ENCODE data around the gene PPP1R12A. TPM values are rescaled to one million over a fixed set of nuclear protein-coding genes. Genes with fewer than 3 reads are reported as not detected.

PPP1R12A gene
- total RNA-seq, 1 experiment from 2014 or later = 52.0 TPM

GRCh38 chr12:79826267-79827128 is 108.4 kb downstream of the PPP1R12A start (continued):
- TF ChIP-seq ELF1 (IDR thresholded peaks at IDR 0.05; ENCODE audit: borderline replicate concordance, low read depth) = no peak
- no peak for TF ChIP-seq JUND (IDR thresholded peaks at IDR 0.05)
- TF ChIP-seq TCF7L2 (IDR thresholded peaks at IDR 0.05; ENCODE audit: borderline replicate concordance, extremely low read depth, insufficient read depth, insufficient read length) = no peak
- TF ChIP-seq MAX (IDR thresholded peaks at IDR 0.05) = no peak
- no peak for TF ChIP-seq POLR2A (IDR thresholded peaks at IDR 0.05; ENCODE audit: borderline replicate concordance, extremely low read depth, insufficient read depth, insufficient read length)

- ChIA-PET RAD21 (ENCODE audit: low non-redundant PET in 1 of 2, low total read pairs in 2 of 2, uncharacterized antibody in 2 of 2, unreplicated experiment in 2 of 2) (no interaction called here), POLR2A (no interaction called here), CTCF (no interaction called here)
- Histone ChIP-seq H3K27ac (ENCODE audit: low read depth, low read length) (no peak overlapping the region), H3K9me2 (ENCODE audit: insufficient read depth) (no peaks in the 10 kb centered on the region), H3K4me3 (replicated peaks in 1 of 2; ENCODE audit: low read depth in 1 of 2, low read length in 2 of 2) (no peak overlapping the region), H3K9me3 (ENCODE audit: control insufficient read depth in 1 of 2, insufficient read depth in 1 of 2, low read depth in 1 of 2, low read length in 2 of 2) (no peaks in the 10 kb centered on the region; a peak in 1 of 4 replicates), H4K20me1 (ENCODE audit: insufficient read depth) (0 out of 2 replicates have a peak, but pooled peaks cover 3% of the 10 kb centered on the region), H2AFZ (ENCODE audit: low read depth, low read length, poor library complexity, severe bottlenecking) (no peak overlapping the region), H3K4me2 (ENCODE audit: low read length) (no peak overlapping the region), H3K79me2 (ENCODE audit: insufficient read depth, low read length) (no peaks in the 10 kb centered on the region; the same call in 1 of the 2 replicates), H3K4me1 (ENCODE audit: control insufficient read depth in 1 of 2, insufficient read depth in 2 of 2, low read length in 2 of 2) (no peaks in the 10 kb centered on the region), H3K27me3 (ENCODE audit: insufficient read depth, low read length) (no peaks in the 10 kb centered on the region), H3K36me3 (ENCODE audit: control insufficient read depth in 1 of 2, insufficient read depth in 2 of 2, low read length in 2 of 2) (0 out of 4 replicates have a peak, but pooled peaks cover 0 to 4% of the 10 kb centered on the region in 2 experiments), H3K9ac (ENCODE audit: low read length) (no peak overlapping the region)
- intact Hi-C loops (cut with micrococcal nuclease) = no loop called here
- ATAC-seq (no peak), DNase-seq (ENCODE audit: low read depth, low spot score) (no peak)
- BruUV-seq (replicated peaks) = no TSS peak
- no peak for TF ChIP-seq POLR2AphosphoS5 (IDR thresholded peaks at IDR 0.05; ENCODE audit: low read depth, low read length)
- TF ChIP-seq TCF7L2 (IDR thresholded peaks at IDR 0.05; ENCODE audit: borderline replicate concordance, extremely low read depth, insufficient read depth, insufficient read length) = no peak
- TF ChIP-seq EGR1 (IDR thresholded peaks at IDR 0.05; ENCODE audit: low read depth) = no peak
- no peak for TF ChIP-seq JUND (IDR thresholded peaks at IDR 0.05)
- TF ChIP-seq CTCF (IDR thresholded peaks at IDR 0.05 in 2 of 3, conservative IDR thresholded peaks at IDR 0.05 in 1 of 3; ENCODE audit: borderline replicate concordance in 1 of 3, insufficient read depth in 1 of 3, low read depth in 2 of 3, low read length in 2 of 3) = no peak
- no peak for TF ChIP-seq CEBPB (IDR thresholded peaks at IDR 0.05; ENCODE audit: low read depth)
- no peak for TF ChIP-seq ZNF274 (IDR thresholded peaks at IDR 0.05; ENCODE audit: low read depth, low read length)
- TF ChIP-seq SRF (IDR thresholded peaks at IDR 0.05; ENCODE audit: low read depth) = no peak
- TF ChIP-seq EZH2 (IDR thresholded peaks at IDR 0.05) = no peak
- no peak for TF ChIP-seq ATF3 (IDR thresholded peaks at IDR 0.05)
- no peak for TF ChIP-seq EZH2phosphoT487 (IDR thresholded peaks at IDR 0.05; ENCODE audit: borderline replicate concordance)
- no peak for TF ChIP-seq CBX3 (IDR thresholded peaks at IDR 0.05; ENCODE audit: low read depth)
- TF ChIP-seq ZFX (IDR thresholded peaks at IDR 0.05) = no peak
- TF ChIP-seq ZBTB33 (IDR thresholded peaks at IDR 0.05; ENCODE audit: extremely low read depth, insufficient replicate concordance, low read length) = no peak
- no peak for TF ChIP-seq YY1 (IDR thresholded peaks at IDR 0.05; ENCODE audit: extremely low read depth, insufficient replicate concordance, low read depth, low read length)
- no peak for TF ChIP-seq SP1 (IDR thresholded peaks at IDR 0.05; ENCODE audit: low read depth)
- no peak for TF ChIP-seq RAD21 (IDR thresholded peaks at IDR 0.05; ENCODE audit: low read depth)
These were observed 112.4 kb downstream of the PPP1R12A start for GRCh38 chr12:79822475-79822874.
